ENCODE results near the gene STIP1. TPM values are rescaled to one million over a fixed set of nuclear protein-coding genes. Genes with fewer than 3 reads are reported as not detected.
"Not testable (repeated sequence)": the region's sequence is repeated elsewhere in the genome, so short reads cannot be mapped to it uniquely, and the experiment has no call there.

The STIP1 gene
- total and polyA plus RNA-seq, 4 donors = 22.6 to 58.1 (median 42.5) TPM

DNA sequence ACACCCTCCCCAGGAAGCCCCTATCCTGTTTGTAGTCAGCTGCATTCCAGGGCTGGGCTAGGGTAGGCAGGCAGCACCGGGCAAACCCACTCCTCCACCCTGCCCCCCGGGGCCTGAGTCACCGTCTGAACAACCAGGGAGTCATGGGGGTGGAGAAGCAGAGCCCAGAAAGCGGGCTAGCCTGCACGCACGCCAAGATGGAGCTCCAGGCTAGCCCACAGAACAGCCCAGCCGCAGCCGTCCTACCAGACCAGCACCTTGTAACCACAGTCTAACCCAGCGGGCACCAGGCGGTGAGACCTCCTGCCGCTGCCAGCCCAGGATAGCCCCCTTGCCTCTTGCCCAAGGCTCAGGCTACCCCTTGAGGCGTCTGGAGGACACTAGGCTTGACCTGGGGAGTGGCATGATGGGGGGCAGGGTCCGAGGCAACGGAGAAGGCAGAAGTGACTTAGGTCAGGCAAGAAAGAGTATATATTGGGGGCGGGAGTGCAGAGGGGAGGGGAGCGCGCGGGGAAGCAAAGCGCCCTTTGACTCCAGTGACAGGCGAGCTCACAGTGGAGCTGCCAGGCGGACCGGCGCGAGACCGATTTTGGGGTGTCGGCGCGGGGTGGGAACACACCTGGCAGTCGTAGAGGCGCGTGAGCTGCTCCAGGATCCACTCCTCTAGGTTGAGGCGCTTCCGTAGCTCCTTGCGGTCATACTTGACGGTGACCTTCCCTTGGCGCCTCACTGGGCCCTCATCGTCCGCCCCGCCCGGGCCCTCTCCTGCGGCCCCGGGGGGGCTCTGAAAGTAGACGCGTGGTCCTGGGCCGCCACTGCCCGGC, 60.0 kb downstream of the STIP1 start:
- DNase-seq (ENCODE audit: low spot score) = no peak
- TF ChIP-seq RAD21 (IDR thresholded peaks at IDR 0.05) (no peak), HNF4A (conservative IDR thresholded peaks at IDR 0.05) (peak in 1 of 2 donors; percentile 16)
- TF ChIP-seq, protein P1, sequence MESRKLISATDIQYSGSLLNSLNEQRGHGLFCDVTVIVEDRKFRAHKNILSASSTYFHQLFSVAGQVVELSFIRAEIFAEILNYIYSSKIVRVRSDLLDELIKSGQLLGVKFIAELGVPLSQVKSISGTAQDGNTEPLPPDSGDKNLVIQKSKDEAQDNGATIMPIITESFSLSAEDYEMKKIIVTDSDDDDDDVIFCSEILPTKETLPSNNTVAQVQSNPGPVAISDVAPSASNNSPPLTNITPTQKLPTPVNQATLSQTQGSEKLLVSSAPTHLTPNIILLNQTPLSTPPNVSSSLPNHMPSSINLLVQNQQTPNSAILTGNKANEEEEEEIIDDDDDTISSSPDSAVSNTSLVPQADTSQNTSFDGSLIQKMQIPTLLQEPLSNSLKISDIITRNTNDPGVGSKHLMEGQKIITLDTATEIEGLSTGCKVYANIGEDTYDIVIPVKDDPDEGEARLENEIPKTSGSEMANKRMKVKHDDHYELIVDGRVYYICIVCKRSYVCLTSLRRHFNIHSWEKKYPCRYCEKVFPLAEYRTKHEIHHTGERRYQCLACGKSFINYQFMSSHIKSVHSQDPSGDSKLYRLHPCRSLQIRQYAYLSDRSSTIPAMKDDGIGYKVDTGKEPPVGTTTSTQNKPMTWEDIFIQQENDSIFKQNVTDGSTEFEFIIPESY (IDR thresholded peaks at IDR 0.05) = no peak
- TF ChIP-seq, protein P2, sequence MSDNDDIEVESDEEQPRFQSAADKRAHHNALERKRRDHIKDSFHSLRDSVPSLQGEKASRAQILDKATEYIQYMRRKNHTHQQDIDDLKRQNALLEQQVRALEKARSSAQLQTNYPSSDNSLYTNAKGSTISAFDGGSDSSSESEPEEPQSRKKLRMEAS (IDR thresholded peaks at IDR 0.05) = no peak
- 1% methylated on average over 46 of the region's 46 CpGs for WGBS
- Histone ChIP-seq H3K9me3 (ENCODE audit: control insufficient read depth in 4 of 4, low read length in 3 of 4) (no peaks in the 10 kb centered on the region), H3K27me3 (ENCODE audit: control insufficient read depth in 4 of 4, insufficient read depth in 4 of 4, low read length in 3 of 4) (no peaks in the 10 kb centered on the region), H3K36me3 (ENCODE audit: control insufficient read depth in 4 of 4, insufficient read depth in 3 of 4, low read depth in 1 of 4, low read length in 3 of 4) (peaks cover 0 to 6% (median 4%) of the 10 kb centered on the region in 4 donors), H3K4me1 (ENCODE audit: control insufficient read depth in 4 of 4, insufficient read depth in 4 of 4, low read length in 3 of 4) (peaks cover 17 to 66% (median 49%) of the 10 kb centered on the region in 4 donors), H3K27ac (ENCODE audit: low read depth in 1 of 2, low read length in 2 of 2) (peak overlapping the region; percentile 90 to 92), H3K4me3 (ENCODE audit: low read depth in 1 of 3, low read length in 3 of 3) (peak overlapping the region; percentile 74 to 92 (median 89)), H3K9ac (ENCODE audit: low read depth in 1 of 2, low read length in 2 of 2) (peak overlapping the region; percentile 32 to 76)

DNA sequence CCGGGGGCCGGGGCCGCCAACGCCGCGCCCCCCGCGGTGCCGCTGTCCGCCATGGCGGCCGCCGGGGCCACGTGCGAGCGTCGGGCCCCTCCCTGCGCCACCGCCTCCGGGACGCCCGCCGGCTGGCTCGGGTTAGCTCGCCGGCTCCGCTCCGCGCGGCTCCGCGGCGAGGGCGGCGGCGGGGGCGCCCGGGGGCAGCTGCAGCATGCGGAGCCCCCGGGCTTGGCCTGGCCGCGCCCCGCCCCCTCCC, 60.6 kb downstream of the STIP1 start:
- not testable (repeated sequence) for DNase-seq (ENCODE audit: low spot score); H3K36me3 ChIP-seq (ENCODE audit: control insufficient read depth in 4 of 4, insufficient read depth in 3 of 4, low read depth in 1 of 4, low read length in 3 of 4); H3K27me3 ChIP-seq (ENCODE audit: control insufficient read depth in 4 of 4, insufficient read depth in 4 of 4, low read length in 3 of 4); H3K9ac ChIP-seq (ENCODE audit: low read depth in 1 of 2, low read length in 2 of 2); H3K9me3 ChIP-seq (ENCODE audit: control insufficient read depth in 4 of 4, low read length in 3 of 4)
- H3K4me3 ChIP-seq (ENCODE audit: low read depth in 1 of 3, low read length in 3 of 3) = peak overlapping the region in 2 of 3 donors; percentile 74 to 92
- 2% methylated on average over 40 of the region's 43 CpGs for WGBS
- H3K27ac ChIP-seq (ENCODE audit: low read depth in 1 of 2, low read length in 2 of 2) = peak overlapping the region in 1 of 2 donors; percentile 95
- peaks cover 17 to 69% (median 51%) of the 10 kb centered on the region in 4 donors for H3K4me1 ChIP-seq (ENCODE audit: control insufficient read depth in 4 of 4, insufficient read depth in 4 of 4, low read length in 3 of 4)

DNA sequence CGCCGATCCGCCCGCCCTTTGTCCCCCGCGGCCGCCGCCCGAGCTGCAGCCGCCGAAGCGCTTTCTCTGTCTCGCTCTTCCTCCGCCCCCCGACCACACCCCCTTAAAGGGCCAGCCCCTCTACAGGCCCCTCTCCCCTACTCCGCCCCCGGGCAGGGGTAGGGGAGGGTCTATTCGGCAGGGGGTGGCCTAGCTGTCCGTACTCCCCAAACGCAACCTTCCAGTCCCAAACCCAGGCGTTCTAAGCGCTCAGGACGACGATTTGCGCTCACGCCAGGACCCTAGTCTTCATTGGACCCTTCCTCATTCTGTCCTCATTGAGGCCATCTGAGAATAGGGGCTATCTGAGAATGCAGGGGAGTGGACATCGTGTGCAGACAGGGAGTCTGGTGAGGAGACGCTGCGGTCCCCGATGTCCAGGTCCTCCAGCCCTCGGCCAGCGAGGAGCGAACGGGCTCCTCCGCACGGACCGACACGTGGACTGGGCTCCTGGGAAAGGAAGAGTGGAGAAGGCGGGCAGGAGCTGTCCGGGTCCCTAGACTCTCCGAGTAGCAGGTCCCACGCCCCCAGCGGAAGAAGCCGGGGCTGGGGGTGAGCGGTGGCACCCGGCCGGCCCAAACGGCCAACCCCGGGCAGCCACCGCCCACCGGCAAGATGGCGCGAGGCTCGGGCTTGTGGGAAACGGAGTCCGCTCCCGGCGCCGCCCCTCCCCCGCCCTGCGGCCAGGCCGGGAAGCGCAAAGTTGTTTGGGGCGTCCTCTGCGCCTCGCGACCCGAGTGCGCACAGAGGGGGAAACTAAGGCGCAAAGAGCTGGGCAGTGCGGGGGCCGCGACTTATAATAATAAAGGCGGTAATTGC, 61.1 kb downstream of the STIP1 start, which contains the start of gene PPP1R14B:
PPP1R14B (minus strand) TSS at position 73 of the 858 bp plus-strand sequence. CDS start 270 bp downstream, outside the sequence.
- Histone ChIP-seq H3K27me3 (ENCODE audit: control insufficient read depth in 4 of 4, insufficient read depth in 4 of 4, low read length in 3 of 4) (no peaks in the 10 kb centered on the region), H3K27ac (ENCODE audit: low read depth in 1 of 2, low read length in 2 of 2) (peak within 1 kb of the TSS; percentile 95 to 97), H3K4me1 (ENCODE audit: control insufficient read depth in 4 of 4, insufficient read depth in 4 of 4, low read length in 3 of 4) (peaks cover 17 to 73% (median 55%) of the 10 kb centered on the region in 4 donors), H3K9ac (ENCODE audit: low read depth in 1 of 2, low read length in 2 of 2) (peak within 1 kb of the TSS; percentile 75 to 76), H3K36me3 (ENCODE audit: control insufficient read depth in 4 of 4, insufficient read depth in 3 of 4, low read depth in 1 of 4, low read length in 3 of 4) (peaks cover 0 to 6% (median 4%) of the 10 kb centered on the region in 4 donors), H3K4me3 (ENCODE audit: low read depth in 1 of 3, low read length in 3 of 3) (peak within 1 kb of the TSS; percentile 74 to 96 (median 92)), H3K9me3 (ENCODE audit: control insufficient read depth in 4 of 4, low read length in 3 of 4) (no peaks in the 10 kb centered on the region)
- WGBS = under 1% methylated on average over 74 of the region's 74 CpGs
- peak; percentile 88 for DNase-seq (ENCODE audit: low spot score)
- TF ChIP-seq HNF4A (conservative IDR thresholded peaks at IDR 0.05) (no peak), YY1 (IDR thresholded peaks at IDR 0.05) (peak; percentile 95), GABPA (IDR thresholded peaks at IDR 0.05 in 1 of 2, conservative IDR thresholded peaks at IDR 0.05 in 1 of 2) (peak in 1 of 2 donors; percentile 49), TAF1 (conservative IDR thresholded peaks at IDR 0.05) (no peak), NR2F2 (IDR thresholded peaks at IDR 0.05) (no peak), FOXA2 (IDR thresholded peaks at IDR 0.05) (no peak), RXRA (IDR thresholded peaks at IDR 0.05) (no peak), SP1 (IDR thresholded peaks at IDR 0.05) (peak; percentile 34), EGR1 (IDR thresholded peaks at IDR 0.05; ENCODE audit: low read depth in 2 of 2) (no peak), HNF4G (IDR thresholded peaks at IDR 0.05) (no peak), RAD21 (IDR thresholded peaks at IDR 0.05) (peak in 1 of 2 donors; percentile 29)
- TF ChIP-seq, protein P1 (IDR thresholded peaks at IDR 0.05) = no peak
- TF ChIP-seq, protein P3, sequence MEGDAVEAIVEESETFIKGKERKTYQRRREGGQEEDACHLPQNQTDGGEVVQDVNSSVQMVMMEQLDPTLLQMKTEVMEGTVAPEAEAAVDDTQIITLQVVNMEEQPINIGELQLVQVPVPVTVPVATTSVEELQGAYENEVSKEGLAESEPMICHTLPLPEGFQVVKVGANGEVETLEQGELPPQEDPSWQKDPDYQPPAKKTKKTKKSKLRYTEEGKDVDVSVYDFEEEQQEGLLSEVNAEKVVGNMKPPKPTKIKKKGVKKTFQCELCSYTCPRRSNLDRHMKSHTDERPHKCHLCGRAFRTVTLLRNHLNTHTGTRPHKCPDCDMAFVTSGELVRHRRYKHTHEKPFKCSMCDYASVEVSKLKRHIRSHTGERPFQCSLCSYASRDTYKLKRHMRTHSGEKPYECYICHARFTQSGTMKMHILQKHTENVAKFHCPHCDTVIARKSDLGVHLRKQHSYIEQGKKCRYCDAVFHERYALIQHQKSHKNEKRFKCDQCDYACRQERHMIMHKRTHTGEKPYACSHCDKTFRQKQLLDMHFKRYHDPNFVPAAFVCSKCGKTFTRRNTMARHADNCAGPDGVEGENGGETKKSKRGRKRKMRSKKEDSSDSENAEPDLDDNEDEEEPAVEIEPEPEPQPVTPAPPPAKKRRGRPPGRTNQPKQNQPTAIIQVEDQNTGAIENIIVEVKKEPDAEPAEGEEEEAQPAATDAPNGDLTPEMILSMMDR (IDR thresholded peaks at IDR 0.05; ENCODE audit: low read depth, low read length, missing input control) = peak; percentile 9
- TF ChIP-seq, protein P4, sequence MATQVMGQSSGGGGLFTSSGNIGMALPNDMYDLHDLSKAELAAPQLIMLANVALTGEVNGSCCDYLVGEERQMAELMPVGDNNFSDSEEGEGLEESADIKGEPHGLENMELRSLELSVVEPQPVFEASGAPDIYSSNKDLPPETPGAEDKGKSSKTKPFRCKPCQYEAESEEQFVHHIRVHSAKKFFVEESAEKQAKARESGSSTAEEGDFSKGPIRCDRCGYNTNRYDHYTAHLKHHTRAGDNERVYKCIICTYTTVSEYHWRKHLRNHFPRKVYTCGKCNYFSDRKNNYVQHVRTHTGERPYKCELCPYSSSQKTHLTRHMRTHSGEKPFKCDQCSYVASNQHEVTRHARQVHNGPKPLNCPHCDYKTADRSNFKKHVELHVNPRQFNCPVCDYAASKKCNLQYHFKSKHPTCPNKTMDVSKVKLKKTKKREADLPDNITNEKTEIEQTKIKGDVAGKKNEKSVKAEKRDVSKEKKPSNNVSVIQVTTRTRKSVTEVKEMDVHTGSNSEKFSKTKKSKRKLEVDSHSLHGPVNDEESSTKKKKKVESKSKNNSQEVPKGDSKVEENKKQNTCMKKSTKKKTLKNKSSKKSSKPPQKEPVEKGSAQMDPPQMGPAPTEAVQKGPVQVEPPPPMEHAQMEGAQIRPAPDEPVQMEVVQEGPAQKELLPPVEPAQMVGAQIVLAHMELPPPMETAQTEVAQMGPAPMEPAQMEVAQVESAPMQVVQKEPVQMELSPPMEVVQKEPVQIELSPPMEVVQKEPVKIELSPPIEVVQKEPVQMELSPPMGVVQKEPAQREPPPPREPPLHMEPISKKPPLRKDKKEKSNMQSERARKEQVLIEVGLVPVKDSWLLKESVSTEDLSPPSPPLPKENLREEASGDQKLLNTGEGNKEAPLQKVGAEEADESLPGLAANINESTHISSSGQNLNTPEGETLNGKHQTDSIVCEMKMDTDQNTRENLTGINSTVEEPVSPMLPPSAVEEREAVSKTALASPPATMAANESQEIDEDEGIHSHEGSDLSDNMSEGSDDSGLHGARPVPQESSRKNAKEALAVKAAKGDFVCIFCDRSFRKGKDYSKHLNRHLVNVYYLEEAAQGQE (IDR thresholded peaks at IDR 0.05) = peak; percentile 37

Measured in liver (tissue), 9 donors.